GM12878 (cell line): ENCODE results near the gene SUOX. TPM values are rescaled to one million over a fixed set of nuclear protein-coding genes. Genes with fewer than 3 reads are reported as not detected.

Source experiments
- ATAC-seq: fragments of 200-7000 bp; cut with Tn5 transposase; 3 replicates; pipeline ENCODE4 v1.9.1; 2020; ENCODE audit warnings: mild to moderate bottlenecking, moderate library complexity
- BruUV-seq: library from RNA; stranded (reverse); fragments of 400-500 nt; replicated peaks from 2 replicates; lab custom pipeline; 2021; lab: Mats Ljungman, UMichigan
- CTCF ChIA-PET: fragments of 300-600 bp; sonication (Branson Sonifier 250); formaldehyde crosslinking; extraction: SDS; loops from one replicate; lab custom pipeline; 2021; ENCODE audit warnings: inconsistent platforms; lab: Yijun Ruan, JAX
- POLR2A ChIA-PET: fragments of 350-600 bp; formaldehyde crosslinking; extraction: SDS; loops from one replicate; lab custom pipeline; 2021; ENCODE audit warnings: inconsistent platforms; lab: Charles Lee
- RAD21 ChIA-PET: fragments of 300-600 bp; sonication (Branson Sonifier 250); formaldehyde crosslinking; loops from one replicate; lab custom pipeline; 2023; ENCODE audit warnings: antibody characterized with exemption; ENCODE audit not compliant: unreplicated experiment; lab: Charles Lee
- SMC1A ChIA-PET: fragments of 300-600 bp; sonication (Branson Sonifier 250); formaldehyde crosslinking; loops from one replicate; lab custom pipeline; 2023; ENCODE audit not compliant: unreplicated experiment, uncharacterized antibody; lab: Charles Lee
- DNase-seq: peaks from one replicate; pipeline ENCODE4 v3.0.0-alpha.2; 2011; ENCODE audit warnings: low read depth, low spot score
- FAIRE-seq: peaks from 3 replicates; lab custom pipeline; 2011; peaks lifted over from hg19 to GRCh38; lab: Jason Lieb, UNC
- H2AFZ ChIP-seq: 2 replicates; pipeline ENCODE4 v1.6.0; 2011; ENCODE audit warnings: low read depth, low read length, control low read depth; ENCODE audit not compliant: control insufficient read depth
- H3K27ac ChIP-seq: 2 replicates; pipeline ENCODE4 v1.5.1; 2011; ENCODE audit warnings: control low read depth; ENCODE audit not compliant: control insufficient read depth, insufficient read depth
- H3K27me3 ChIP-seq, 2 experiments: replicated peaks in 1 of 2; 2 replicates each; pipeline versions ENCODE4 v1.6.0 to v1.6.1; 2011; ENCODE audit warnings: low read length in 1 of 2; ENCODE audit not compliant: control insufficient read depth in 2 of 2, insufficient read depth in 2 of 2
- H3K36me3 ChIP-seq, 2 experiments: 2 replicates each; pipeline ENCODE4 v1.5.1; 2011; ENCODE audit warnings: low read length in 1 of 2; ENCODE audit not compliant: control insufficient read depth in 2 of 2, insufficient read depth in 2 of 2
- H3K4me1 ChIP-seq: 2 replicates; pipeline ENCODE4 v1.6.1; 2011; ENCODE audit warnings: mild to moderate bottlenecking, low read length, moderate library complexity, mixed read lengths; ENCODE audit not compliant: control insufficient read depth, insufficient read depth
- H3K4me2 ChIP-seq: 2 replicates; pipeline ENCODE4 v1.6.0; 2011; ENCODE audit warnings: control low read depth; ENCODE audit not compliant: control insufficient read depth, insufficient read depth
- H3K4me3 ChIP-seq: fragments of 200-600 bp; sonication (generic); 2 replicates; pipeline ENCODE4 v1.5.1; 2016
- H3K79me2 ChIP-seq: 2 replicates; pipeline ENCODE4 v1.6.0; 2011; ENCODE audit warnings: low read length; ENCODE audit not compliant: control insufficient read depth, insufficient read depth
- H3K9ac ChIP-seq: 2 replicates; pipeline ENCODE4 v1.8.0; 2011; ENCODE audit warnings: low read length, control low read depth, mixed read lengths; ENCODE audit not compliant: control insufficient read depth, insufficient read depth
- H3K9me3 ChIP-seq: replicated peaks from 3 replicates; pipeline ENCODE4 v1.5.1; 2011; ENCODE audit warnings: mild to moderate bottlenecking, low read length; ENCODE audit not compliant: control insufficient read depth, insufficient read depth
- H4K20me1 ChIP-seq: 2 replicates; pipeline ENCODE4 v1.6.0; 2011; ENCODE audit not compliant: control insufficient read depth, insufficient read depth
- CBX5 ChIP-seq: sonication (generic); IDR thresholded peaks from 2 replicates; pipeline ENCODE4 v1.6.1; 2016; ENCODE audit warnings: low read depth, moderate library complexity, mild to moderate bottlenecking, inconsistent platforms
- CHD4 ChIP-seq: fragments of 200-600 bp; sonication (generic); IDR thresholded peaks from 2 replicates; pipeline ENCODE4 v1.6.1; 2016; ENCODE audit warnings: mild to moderate bottlenecking
- ETV6 ChIP-seq, 2 experiments: fragments of 450-650 bp in 1 of 2; IDR thresholded peaks in 1 of 2; conservative IDR thresholded peaks in 1 of 2; 2 replicates each; pipeline ENCODE4 v1.6.1; 2014; ENCODE audit warnings: antibody characterized with exemption in 1 of 2, borderline replicate concordance in 1 of 2, low read depth in 1 of 2, mild to moderate bottlenecking in 1 of 2, moderate library complexity in 1 of 2
- JUNB ChIP-seq: IDR thresholded peaks from 2 replicates; pipeline ENCODE4 v1.6.1; 2016; ENCODE audit warnings: antibody characterized with exemption, mild to moderate bottlenecking
- KDM1A ChIP-seq: fragments of 200-600 bp; sonication (generic); IDR thresholded peaks from 2 replicates; pipeline ENCODE4 v1.6.1; 2016; ENCODE audit warnings: borderline replicate concordance
- NFIC ChIP-seq: IDR thresholded peaks from 2 replicates; pipeline ENCODE4 v1.6.1; 2012; ENCODE audit warnings: low read depth, mild to moderate bottlenecking, inconsistent platforms, low read length, moderate library complexity
- NFYB ChIP-seq: IDR thresholded peaks from 2 replicates; pipeline ENCODE4 v1.6.1; 2011; ENCODE audit warnings: low read depth, mild to moderate bottlenecking, low read length, improper control_type of control experiment, moderate library complexity; ENCODE audit not compliant: insufficient read depth
- PAX5 ChIP-seq: IDR thresholded peaks from 2 replicates; pipeline ENCODE4 v1.6.1; 2011; ENCODE audit warnings: low read depth, low read length, borderline replicate concordance
- POLR2A ChIP-seq: IDR thresholded peaks from 2 replicates; pipeline ENCODE4 v1.6.1; 2011; ENCODE audit warnings: low read depth, mild to moderate bottlenecking, low read length
- POLR2AphosphoS5 ChIP-seq: IDR thresholded peaks from 2 replicates; pipeline ENCODE4 v1.6.1; 2011; ENCODE audit warnings: mild to moderate bottlenecking, low read length, inconsistent platforms
- REST ChIP-seq: IDR thresholded peaks from 2 replicates; pipeline ENCODE4 v1.6.1; 2012; ENCODE audit warnings: mild to moderate bottlenecking, low read depth, low read length
- SREBF2 ChIP-seq: IDR thresholded peaks from 2 replicates; pipeline ENCODE4 v1.6.1; 2012; ENCODE audit warnings: mild to moderate bottlenecking, low read length
- STAT1 ChIP-seq: fragments of 450-650 bp; conservative IDR thresholded peaks from 2 replicates; pipeline ENCODE4 v1.6.1; 2014; ENCODE audit warnings: antibody characterized with exemption, mild to moderate bottlenecking
- ZSCAN29 ChIP-seq: fragments of 450-650 bp; IDR thresholded peaks from 2 replicates; pipeline ENCODE4 v1.6.1; 2017; ENCODE audit warnings: mild to moderate bottlenecking, moderate library complexity
- ZZZ3 ChIP-seq: IDR thresholded peaks from 2 replicates; pipeline ENCODE4 v1.6.1; 2011; ENCODE audit warnings: low read depth; ENCODE audit not compliant: control insufficient read depth, insufficient read length
- WGBS: methylation state at CpG from one replicate; pipeline ENCODE4 v1.1.6; 2016; ENCODE audit warnings: low lambda C conversion rate; ENCODE audit not compliant: insufficient replicate concordance, insufficient coverage; ENCODE audit errors: missing lambda C conversion rate; 5-methylcytosine and 5-hydroxymethylcytosine counted together
- in situ Hi-C: fragments of 300-500 bp; cut with MboI; formaldehyde crosslinking; loops from 9 replicates; pipeline ENCODE4 v1.14.3; 2018; ENCODE audit warnings: mixed read lengths
- intact Hi-C: fragments of 100-400 bp; cut with micrococcal nuclease; formaldehyde crosslinking; loops from one replicate; pipeline ENCODE4 v1.14.2; 2022; ENCODE audit not compliant: unreplicated experiment
- polyA plus RNA-seq, 11 experiments: library from polyadenylated mRNA; depleted of rRNA in 4 of 11; unstranded in 6 of 11; stranded (reverse) in 5 of 11; fragments of >200 nt; fragmentation: Nextera tagmentation in 4 of 11; fragmentation: Illumina TruSeq in 1 of 11; extraction: Ambion mirVana in 4 of 11; extraction: Trizol in 1 of 11; gene quantifications; 1 replicate in 1 of 11; 2 replicates in 10 of 11; pipeline versions ENCODE4 v1.2.1 to v1.2.3, GENCODE V29; 2011 to 2016; ENCODE audit warnings: inconsistent platforms in 2 of 11, missing spikeins in 2 of 11, low read depth in 1 of 11
- total RNA-seq, 4 experiments: library from RNA; depleted of rRNA in 3 of 4; stranded (reverse); fragments of >200 nt in 3 of 4; fragmentation: Illumina TruSeq in 1 of 4; extraction: Trizol in 1 of 4; gene quantifications; 2 replicates each; pipeline versions ENCODE4 v1.2.1 to v1.2.3, GENCODE V29; 2013 to 2021

Gene SUOX
- total and polyA plus RNA-seq, 10 of the 15 experiments (the other 5 are each of a cell fraction or from before 2014, with no cell fraction given): 5.1 to 18.8 (median 13.4) TPM

- H3K4me2 ChIP-seq: no peak overlapping the region
- CTCF ChIA-PET: interaction anchor here (0.8 to 4.5 kb wide), 13 partner anchors 17 to 308 kb away, joined by 3 to 12 read pairs (median 7); partner anchors contain the start of genes PA2G4, RAB5B, SMARCC2 and SUOX
- DNase-seq (no peak), FAIRE-seq (no peak), ATAC-seq (no peak)
- 68% methylated on average over 9 of the region's 9 CpGs for WGBS
- intact Hi-C loops: loop anchor here (2.0 to 5.0 kb wide), 2 partner anchors 36 to 73 kb away; partner anchors contain the start of genes ERBB3 and ZC3H10
- no peak overlapping the region for H3K27ac ChIP-seq
- H3K9ac ChIP-seq: no peak overlapping the region
- BruUV-seq: no TSS peak
- RAD21 ChIA-PET: interaction anchor here (0.6 to 2.6 kb wide), 7 partner anchors 50 to 308 kb away, joined by 3 to 12 read pairs (median 4); partner anchors contain the start of genes PA2G4, SMARCC2 and ZC3H10
- TF ChIP-seq NFYB (no peak), SREBF2 (no peak), ZZZ3 (no peak), JUNB (no peak), ETV6 (conservative IDR thresholded peaks at IDR 0.05 in 1 of 2, IDR thresholded peaks at IDR 0.05 in 1 of 2; ENCODE audit: borderline replicate concordance in 1 of 2, low read depth in 1 of 2) (no peak), CHD4 (no peak), KDM1A (no peak), CBX5 (no peak), PAX5 (no peak), POLR2AphosphoS5 (no peak), REST (no peak), POLR2A (peak; percentile 33), NFIC (0 out of 2 replicates have a peak, but pooled peaks have one; percentile 29), STAT1 (no peak), ZSCAN29 (no peak)
- H2AFZ ChIP-seq: no peak overlapping the region
- peaks cover 22% of the 10 kb centered on the region for H3K79me2 ChIP-seq
- no peaks in the 10 kb centered on the region for H3K9me3 ChIP-seq
- peaks cover 5 to 19% of the 10 kb centered on the region in 2 experiments; a peak in 3 of 4 replicates for H3K36me3 ChIP-seq
- H3K27me3 ChIP-seq: no peaks in the 10 kb centered on the region
- H3K4me1 ChIP-seq: peaks cover 9% of the 10 kb centered on the region
- in situ Hi-C loops: loop anchor here (5.0 kb wide), 1 partner anchor 56 kb away; the partner anchor contains the start of gene PA2G4
- no peak overlapping the region for H3K4me3 ChIP-seq
- H4K20me1 ChIP-seq: no peaks in the 10 kb centered on the region
- POLR2A ChIA-PET: interaction anchor here (4.2 kb wide), 1 partner anchor 58 kb away, joined by 22 read pairs; the partner anchor contains the start of gene PA2G4
- SMC1A ChIA-PET: interaction anchor here (1.0 to 2.0 kb wide), 4 partner anchors 59 to 211 kb away, joined by 3 to 6 read pairs (median 4); partner anchors contain the start of gene PA2G4
Measured at GRCh38 chr12:56046027-56046780, 49.1 kb downstream of the SUOX start.
